ENCODE measurements around the gene CD55. TPM values are rescaled to one million over a fixed set of nuclear protein-coding genes. Genes with fewer than 3 reads are reported as not detected.
A peak's percentile ranks its signal among the peaks of the same experiment; 100 is the strongest.

The CD55 gene
- total RNA-seq, 1 donor from 2014 or later, result 356 TPM

DNA sequence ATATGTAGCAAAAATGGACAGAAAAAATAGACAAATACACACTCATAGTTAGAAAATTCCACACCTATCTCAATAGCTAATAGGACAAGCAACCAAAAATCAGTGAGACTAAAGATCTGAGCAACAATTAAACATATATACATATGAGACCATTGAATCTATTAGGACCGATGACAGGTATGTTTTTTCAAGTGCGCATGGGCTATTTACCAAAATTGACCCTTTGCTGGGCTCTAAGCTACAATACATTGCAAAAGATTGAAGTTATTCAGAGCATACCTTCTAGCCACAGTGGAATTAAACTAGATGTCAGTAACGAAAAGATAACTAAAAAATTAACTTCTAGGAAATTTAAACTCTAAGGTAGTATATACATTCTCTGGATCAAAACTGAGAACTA lies 13.7 kb downstream of the CD55 start:
- intact Hi-C loops (cut with DNase I), result no loop called here
- ATAC-seq (no peak), DNase-seq (no peak)
- Histone ChIP-seq H3K4me3 (no peak overlapping the region), H3K9me3 (no peaks in the 10 kb centered on the region), H3K27me3 (ENCODE audit: low read depth) (no peaks in the 10 kb centered on the region), H3K4me1 (peaks cover 33% of the 10 kb centered on the region), H3K27ac (peak overlapping the region; percentile 57), H3K36me3 (peaks cover 56% of the 10 kb centered on the region)
- TF ChIP-seq, protein P1, sequence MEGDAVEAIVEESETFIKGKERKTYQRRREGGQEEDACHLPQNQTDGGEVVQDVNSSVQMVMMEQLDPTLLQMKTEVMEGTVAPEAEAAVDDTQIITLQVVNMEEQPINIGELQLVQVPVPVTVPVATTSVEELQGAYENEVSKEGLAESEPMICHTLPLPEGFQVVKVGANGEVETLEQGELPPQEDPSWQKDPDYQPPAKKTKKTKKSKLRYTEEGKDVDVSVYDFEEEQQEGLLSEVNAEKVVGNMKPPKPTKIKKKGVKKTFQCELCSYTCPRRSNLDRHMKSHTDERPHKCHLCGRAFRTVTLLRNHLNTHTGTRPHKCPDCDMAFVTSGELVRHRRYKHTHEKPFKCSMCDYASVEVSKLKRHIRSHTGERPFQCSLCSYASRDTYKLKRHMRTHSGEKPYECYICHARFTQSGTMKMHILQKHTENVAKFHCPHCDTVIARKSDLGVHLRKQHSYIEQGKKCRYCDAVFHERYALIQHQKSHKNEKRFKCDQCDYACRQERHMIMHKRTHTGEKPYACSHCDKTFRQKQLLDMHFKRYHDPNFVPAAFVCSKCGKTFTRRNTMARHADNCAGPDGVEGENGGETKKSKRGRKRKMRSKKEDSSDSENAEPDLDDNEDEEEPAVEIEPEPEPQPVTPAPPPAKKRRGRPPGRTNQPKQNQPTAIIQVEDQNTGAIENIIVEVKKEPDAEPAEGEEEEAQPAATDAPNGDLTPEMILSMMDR (IDR thresholded peaks at IDR 0.05), result no peak

- Histone ChIP-seq H3K4me1 (peaks cover 33% of the 10 kb centered on the region), H3K9me3 (no peaks in the 10 kb centered on the region), H3K27me3 (ENCODE audit: low read depth) (no peaks in the 10 kb centered on the region), H3K4me3 (no peak overlapping the region), H3K36me3 (peaks cover 57% of the 10 kb centered on the region), H3K27ac (peak overlapping the region; percentile 57)
- ATAC-seq, result peak; percentile 66 to 76
- peak; percentile 48 for DNase-seq
- TF ChIP-seq, protein P1 (IDR thresholded peaks at IDR 0.05), result peak; percentile 10
- intact Hi-C loops (cut with DNase I), result no loop called here
Observed at GRCh38 chr1:207335695-207336363, 14.4 kb downstream of the CD55 start.

- ATAC-seq (peak; percentile 85 to 87), DNase-seq (no peak)
- Histone ChIP-seq H3K27me3 (ENCODE audit: low read depth) (no peaks in the 10 kb centered on the region), H3K4me1 (peaks cover 33% of the 10 kb centered on the region), H3K9me3 (no peaks in the 10 kb centered on the region), H3K27ac (peak overlapping the region; percentile 57), H3K4me3 (no peak overlapping the region), H3K36me3 (peaks cover 53% of the 10 kb centered on the region)
- TF ChIP-seq, protein P1 (IDR thresholded peaks at IDR 0.05), result no peak
- intact Hi-C loops (cut with DNase I), result no loop called here
Observed at GRCh38 chr1:207336559-207337467, 15.3 kb downstream of the CD55 start.

GRCh38 chr1:207342332-207342731 lies 20.9 kb downstream of the CD55 start:
- H3K27ac ChIP-seq, result no peak overlapping the region
- no peaks in the 10 kb centered on the region for H3K27me3 ChIP-seq (ENCODE audit: low read depth)
- ATAC-seq (no peak), DNase-seq (no peak)
- peaks cover 64% of the 10 kb centered on the region for H3K36me3 ChIP-seq
- no peaks in the 10 kb centered on the region for H3K9me3 ChIP-seq
- H3K4me3 ChIP-seq, result no peak overlapping the region
- intact Hi-C loops (cut with DNase I), result no loop called here
- peaks cover 8% of the 10 kb centered on the region for H3K4me1 ChIP-seq
- TF ChIP-seq, protein P1 (IDR thresholded peaks at IDR 0.05), result no peak

DNA sequence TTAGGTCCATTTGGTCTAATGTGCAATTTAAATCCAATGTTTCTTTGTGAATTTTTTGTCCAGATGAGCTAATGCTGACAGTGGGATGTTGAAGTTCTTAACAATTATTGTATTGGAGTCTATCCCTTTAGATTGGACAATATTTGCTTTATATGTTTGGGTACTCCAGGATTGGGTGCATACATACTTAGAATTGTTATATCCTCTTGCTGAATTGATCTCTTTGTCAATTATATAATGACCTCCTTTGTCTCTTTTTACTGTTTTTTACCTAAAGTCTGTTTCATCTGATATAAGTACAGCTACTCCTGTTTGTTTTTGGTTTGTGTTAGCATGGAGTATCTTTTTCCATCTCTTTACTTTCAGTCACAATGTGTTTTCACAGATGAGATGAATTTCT lies 22.2 kb downstream of the CD55 start:
- H3K4me1 ChIP-seq, result peaks cover 8% of the 10 kb centered on the region
- intact Hi-C loops (cut with DNase I), result no loop called here
- ATAC-seq, result no peak
- DNase-seq, result no peak
- no peak overlapping the region for H3K4me3 ChIP-seq
- TF ChIP-seq, protein P1 (IDR thresholded peaks at IDR 0.05), result no peak
- H3K27ac ChIP-seq, result no peak overlapping the region
- peaks cover 67% of the 10 kb centered on the region for H3K36me3 ChIP-seq
- H3K9me3 ChIP-seq, result no peaks in the 10 kb centered on the region
- no peaks in the 10 kb centered on the region for H3K27me3 ChIP-seq (ENCODE audit: low read depth)
